PC-9 (cell line): ENCODE results near the gene PEX7. TPM values are rescaled to one million over a fixed set of nuclear protein-coding genes. Genes with fewer than 3 reads are reported as not detected.

Experiments used
- BruUV-seq: library from RNA; stranded (reverse); fragments of 400-500 nt; replicated peaks from 2 replicates; lab custom pipeline; 2021; lab: Mats Ljungman, UMichigan
- CTCF ChIA-PET: fragments of 300-600 bp; sonication (Branson Sonifier 250); formaldehyde crosslinking; loops from one replicate; lab custom pipeline; 2022; ENCODE audit warnings: antibody characterized with exemption; lab: Charles Lee
- POLR2A ChIA-PET: fragments of 300-600 bp; sonication (Branson Sonifier 250); formaldehyde crosslinking; loops from one replicate; lab custom pipeline; 2022; ENCODE audit warnings: antibody characterized with exemption; ENCODE audit not compliant: unreplicated experiment; lab: Charles Lee
- DNase-seq, 2 experiments: peaks; one replicate each; pipeline versions ENCODE4 v3.0.0 to v3.0.0-alpha.2; 2015 to 2022; ENCODE audit warnings: mixed read lengths in 1 of 2
- H2AFZ ChIP-seq: fragments of 200-600 bp; sonication (generic); 2 replicates; pipeline ENCODE4 v1.8.1; 2017; ENCODE audit warnings: antibody characterized with exemption
- H3F3A ChIP-seq: fragments of 200-600 bp; sonication (generic); 2 replicates; pipeline ENCODE4 v1.8.1; 2017; ENCODE audit warnings: antibody characterized with exemption, mild to moderate bottlenecking, low read depth; ENCODE audit not compliant: insufficient read depth
- H3K27ac ChIP-seq: fragments of 200-600 bp; sonication (generic); 2 replicates; pipeline ENCODE4 v1.6.1; 2016; ENCODE audit warnings: mixed run types
- H3K27me3 ChIP-seq: fragments of 200-600 bp; sonication (generic); 2 replicates; pipeline ENCODE4 v1.6.1; 2016; ENCODE audit warnings: low read depth, mixed run types; ENCODE audit not compliant: insufficient read depth
- H3K36me3 ChIP-seq: fragments of 200-600 bp; sonication (generic); 2 replicates; pipeline ENCODE4 v1.6.1; 2016; ENCODE audit warnings: low read depth, mixed run types
- H3K4me1 ChIP-seq: fragments of 200-600 bp; sonication (generic); replicated peaks from 2 replicates; pipeline ENCODE4 v1.6.1; 2016; ENCODE audit warnings: mixed run types; ENCODE audit not compliant: insufficient read depth
- H3K4me2 ChIP-seq: fragments of 200-600 bp; sonication (generic); 2 replicates; pipeline ENCODE4 v1.6.1; 2017; ENCODE audit warnings: mixed run types
- H3K4me3 ChIP-seq: fragments of 200-600 bp; sonication (generic); 2 replicates; pipeline ENCODE4 v1.6.1; 2016; ENCODE audit warnings: mixed run types
- H3K79me2 ChIP-seq: fragments of 200-600 bp; sonication (generic); 2 replicates; pipeline ENCODE4 v1.6.1; 2017; ENCODE audit warnings: low read depth, mixed run types
- H3K9me2 ChIP-seq: fragments of 200-600 bp; sonication (generic); 2 replicates; pipeline ENCODE4 v1.8.1; 2017; ENCODE audit warnings: mild to moderate bottlenecking; ENCODE audit not compliant: insufficient read depth
- H3K9me3 ChIP-seq: fragments of 200-600 bp; sonication (generic); 2 replicates; pipeline ENCODE4 v1.8.1; 2016; ENCODE audit warnings: low read depth; ENCODE audit not compliant: insufficient read depth
- H4K20me1 ChIP-seq: fragments of 200-600 bp; sonication (generic); 2 replicates; pipeline ENCODE4 v1.8.1; 2017; ENCODE audit not compliant: insufficient read depth
- CTCF ChIP-seq: fragments of 200-600 bp; sonication (generic); conservative IDR thresholded peaks from 2 replicates; pipeline ENCODE4 v1.6.1; 2017; ENCODE audit warnings: mixed run types, antibody characterized with exemption, mild to moderate bottlenecking, moderate library complexity
- EZH2 ChIP-seq: fragments of 200-600 bp; sonication (generic); IDR thresholded peaks from 2 replicates; pipeline ENCODE4 v1.8.0; 2017; ENCODE audit warnings: antibody characterized with exemption, low read depth
- intact Hi-C: fragments of 100-400 bp; cut with micrococcal nuclease; formaldehyde crosslinking; loops from one replicate; pipeline ENCODE4 v1.10.0; 2022; ENCODE audit not compliant: unreplicated experiment
- total RNA-seq: library from RNA; stranded (reverse); gene quantifications from 2 replicates; pipeline ENCODE4 v1.2.3, GENCODE V29; 2021

The PEX7 gene
- total RNA-seq, 1 experiment from 2014 or later = 5.6 TPM

GRCh38 chr6:136775548-136775947 lies 46.8 kb upstream of the PEX7 start:
- intact Hi-C loops = loop anchor here (2.0 kb wide), 1 partner anchor 15 kb away; no protein-coding TSS in a partner anchor
- POLR2A ChIA-PET = interaction anchor here (0.6 kb wide), 1 partner anchor 17 kb away, joined by 4 read pairs; no protein-coding TSS in a partner anchor
- no peaks in the 10 kb centered on the region for H3K9me2 ChIP-seq

GRCh38 chr6:136777651-136778050 lies 44.7 kb upstream of the PEX7 start:
- H3K9me2 ChIP-seq = no peaks in the 10 kb centered on the region
- H3F3A ChIP-seq = peaks cover 59% of the 10 kb centered on the region
- H3K27ac ChIP-seq = peak overlapping the region; percentile 97; the same call in 1 of the 2 replicates
- no peak overlapping the region for H3K4me2 ChIP-seq
- ChIA-PET POLR2A (no interaction called here), CTCF (no interaction called here)
- no peaks in the 10 kb centered on the region for H4K20me1 ChIP-seq
- BruUV-seq = no TSS peak
- TF ChIP-seq EZH2 (no peak), CTCF (no peak)
- intact Hi-C loops = no loop called here
- H3K36me3 ChIP-seq = 0 out of 2 replicates have a peak, but pooled peaks cover 11% of the 10 kb centered on the region
- peaks cover 86% of the 10 kb centered on the region for H3K79me2 ChIP-seq
- no peaks in the 10 kb centered on the region; the same call in 1 of the 2 replicates for H3K9me3 ChIP-seq
- H3K4me1 ChIP-seq = peaks cover 80% of the 10 kb centered on the region
- no peak overlapping the region for H2AFZ ChIP-seq
- DNase-seq = no peak
- H3K4me3 ChIP-seq = no peak overlapping the region
- H3K27me3 ChIP-seq = no peaks in the 10 kb centered on the region

More at GRCh38 chr6:136775548-136775947, 46.8 kb upstream of the PEX7 start:
- Histone ChIP-seq H3K79me2 (peaks cover 90% of the 10 kb centered on the region), H3K9me3 (no peaks in the 10 kb centered on the region), H3K27ac (peak overlapping the region; percentile 97), H3K4me3 (peak overlapping the region; percentile 52), H3K36me3 (no peaks in the 10 kb centered on the region), H3K4me1 (peaks cover 66% of the 10 kb centered on the region), H3K27me3 (no peaks in the 10 kb centered on the region), H2AFZ (peak overlapping the region; percentile 0; the same call in 1 of the 2 replicates), H4K20me1 (no peaks in the 10 kb centered on the region), H3F3A (peaks cover 47% of the 10 kb centered on the region), H3K4me2 (peak overlapping the region; percentile 80)
- CTCF ChIA-PET = no interaction called here
- TF ChIP-seq EZH2 (no peak), CTCF (no peak)
- peak in 1 of 2 experiments; percentile 92 for DNase-seq
- no TSS peak for BruUV-seq

- ChIA-PET CTCF (interaction anchor here (0.5 to 0.7 kb wide), 2 partner anchors 11 to 120 kb away, joined by 4 to 6 read pairs; no protein-coding TSS in a partner anchor), POLR2A (no interaction called here)
- no peaks in the 10 kb centered on the region for H4K20me1 ChIP-seq
- no peaks in the 10 kb centered on the region for H3K27me3 ChIP-seq
- no peaks in the 10 kb centered on the region for H3K9me2 ChIP-seq
- H3F3A ChIP-seq = peaks cover 47% of the 10 kb centered on the region
- H3K36me3 ChIP-seq = peaks cover 26% of the 10 kb centered on the region; the same call in 1 of the 2 replicates
- TF ChIP-seq EZH2 = no peak
- no peak for TF ChIP-seq CTCF
- no peak overlapping the region for H3K27ac ChIP-seq
- BruUV-seq = no TSS peak
- no peak for DNase-seq
- H3K4me2 ChIP-seq = no peak overlapping the region
- no peak overlapping the region for H2AFZ ChIP-seq
- H3K79me2 ChIP-seq = peaks cover 86% of the 10 kb centered on the region
- H3K4me3 ChIP-seq = no peak overlapping the region
- intact Hi-C loops = no loop called here
- H3K4me1 ChIP-seq = peaks cover 79% of the 10 kb centered on the region
- no peaks in the 10 kb centered on the region; the same call in 1 of the 2 replicates for H3K9me3 ChIP-seq
These were observed 42.7 kb upstream of the PEX7 start for GRCh38 chr6:136779682-136780081.
